Cardiac muscle cell (in vitro differentiated cells and primary cell): ENCODE measurements around the gene SPIB. TPM values are rescaled to one million over a fixed set of nuclear protein-coding genes. Genes with fewer than 3 reads are reported as not detected.

Experiments used
- DNase-seq, 2 donors: peaks; one replicate each; pipeline versions ENCODE4 v3.0.0 to v3.0.0-alpha.2; 2010 to 2017; ENCODE audit warnings: low read depth in 1 of 2, low spot score in 1 of 2
- H3K27ac ChIP-seq: fragments of 200-600 bp; sonication (generic); 2 replicates; pipeline ENCODE4 v1.5.1; 2016
- H3K27me3 ChIP-seq: fragments of 200-600 bp; sonication (generic); 2 replicates; pipeline ENCODE4 v1.6.0; 2016; ENCODE audit warnings: control low read depth
- H3K36me3 ChIP-seq: fragments of 200-600 bp; sonication (generic); 2 replicates; pipeline ENCODE4 v1.5.1; 2016; ENCODE audit warnings: control low read depth
- H3K4me1 ChIP-seq: fragments of 200-600 bp; sonication (generic); 2 replicates; pipeline ENCODE4 v1.8.1; 2017; ENCODE audit warnings: low read depth, mild to moderate bottlenecking, mixed run types
- H3K4me3 ChIP-seq: fragments of 200-600 bp; sonication (generic); 2 replicates; pipeline ENCODE4 v1.5.1; 2016; ENCODE audit warnings: mild to moderate bottlenecking
- H3K9me3 ChIP-seq: fragments of 200-600 bp; sonication (generic); 2 replicates; pipeline ENCODE4 v1.5.1; 2017; ENCODE audit warnings: low read depth, mild to moderate bottlenecking, control low read depth
- polyA plus RNA-seq: library from polyadenylated mRNA; unstranded; fragments of >200 nt; fragmentation: Nextera tagmentation; extraction: Ambion mirVana; gene quantifications from 2 replicates; pipeline ENCODE4 v1.2.1, GENCODE V29; 2016
- total RNA-seq: library from RNA; depleted of rRNA; stranded (reverse); fragments of >200 nt; gene quantifications from 2 replicates; pipeline ENCODE4 v1.2.3, GENCODE V29; 2016
- TF ChIP-seq, protein P1 (sequence below): IDR thresholded peaks from 2 replicates; pipeline ENCODE4 v1.5.1; 2012; ENCODE audit warnings: low read depth, mild to moderate bottlenecking, low read length

Gene SPIB
- total and polyA plus RNA-seq, 2 experiments from 2014 or later: 0.15 to 1.5 TPM

GRCh38 chr19:50394017-50394416 lies 24.7 kb upstream of the SPIB start:
- Histone ChIP-seq H3K4me1 (no peaks in the 10 kb centered on the region), H3K27me3 (no peaks in the 10 kb centered on the region), H3K4me3 (no peak overlapping the region), H3K36me3 (no peaks in the 10 kb centered on the region), H3K27ac (no peak overlapping the region), H3K9me3 (no peaks in the 10 kb centered on the region)
- TF ChIP-seq, protein P1, sequence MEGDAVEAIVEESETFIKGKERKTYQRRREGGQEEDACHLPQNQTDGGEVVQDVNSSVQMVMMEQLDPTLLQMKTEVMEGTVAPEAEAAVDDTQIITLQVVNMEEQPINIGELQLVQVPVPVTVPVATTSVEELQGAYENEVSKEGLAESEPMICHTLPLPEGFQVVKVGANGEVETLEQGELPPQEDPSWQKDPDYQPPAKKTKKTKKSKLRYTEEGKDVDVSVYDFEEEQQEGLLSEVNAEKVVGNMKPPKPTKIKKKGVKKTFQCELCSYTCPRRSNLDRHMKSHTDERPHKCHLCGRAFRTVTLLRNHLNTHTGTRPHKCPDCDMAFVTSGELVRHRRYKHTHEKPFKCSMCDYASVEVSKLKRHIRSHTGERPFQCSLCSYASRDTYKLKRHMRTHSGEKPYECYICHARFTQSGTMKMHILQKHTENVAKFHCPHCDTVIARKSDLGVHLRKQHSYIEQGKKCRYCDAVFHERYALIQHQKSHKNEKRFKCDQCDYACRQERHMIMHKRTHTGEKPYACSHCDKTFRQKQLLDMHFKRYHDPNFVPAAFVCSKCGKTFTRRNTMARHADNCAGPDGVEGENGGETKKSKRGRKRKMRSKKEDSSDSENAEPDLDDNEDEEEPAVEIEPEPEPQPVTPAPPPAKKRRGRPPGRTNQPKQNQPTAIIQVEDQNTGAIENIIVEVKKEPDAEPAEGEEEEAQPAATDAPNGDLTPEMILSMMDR: no peak
- no peak for DNase-seq

- H3K27me3 ChIP-seq: no peaks in the 10 kb centered on the region
- no peaks in the 10 kb centered on the region for H3K4me1 ChIP-seq
- no peaks in the 10 kb centered on the region for H3K36me3 ChIP-seq
- H3K9me3 ChIP-seq: no peaks in the 10 kb centered on the region
- DNase-seq: no peak
- H3K4me3 ChIP-seq: no peak overlapping the region
- TF ChIP-seq, protein P1: no peak
- H3K27ac ChIP-seq: no peak overlapping the region
Measured at GRCh38 chr19:50398675-50399367, 19.9 kb upstream of the SPIB start.

DNA sequence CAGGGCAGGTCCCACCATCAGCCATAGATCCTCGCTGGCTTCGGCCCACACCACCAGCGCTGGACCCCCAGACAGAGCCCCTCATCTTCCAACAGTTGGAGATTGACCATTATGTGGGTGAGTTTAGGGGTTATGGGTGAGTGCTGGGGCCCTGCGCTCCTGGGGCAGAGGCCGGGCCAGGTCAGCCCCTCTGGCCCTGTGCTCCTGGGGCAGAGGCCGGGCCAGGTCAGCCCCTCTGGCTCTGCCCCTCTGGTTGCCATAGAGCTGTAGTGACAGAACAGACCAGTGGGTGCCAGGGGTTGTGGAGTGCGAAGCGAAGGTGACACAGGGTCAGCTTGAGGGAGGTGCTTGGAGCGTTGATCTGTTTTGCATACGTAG lies 19.4 kb upstream of the SPIB start:
- Histone ChIP-seq H3K36me3 (no peaks in the 10 kb centered on the region), H3K27ac (no peak overlapping the region), H3K27me3 (no peaks in the 10 kb centered on the region), H3K4me3 (no peak overlapping the region), H3K4me1 (no peaks in the 10 kb centered on the region), H3K9me3 (no peaks in the 10 kb centered on the region)
- DNase-seq: no peak
- TF ChIP-seq, protein P1: no peak

DNA sequence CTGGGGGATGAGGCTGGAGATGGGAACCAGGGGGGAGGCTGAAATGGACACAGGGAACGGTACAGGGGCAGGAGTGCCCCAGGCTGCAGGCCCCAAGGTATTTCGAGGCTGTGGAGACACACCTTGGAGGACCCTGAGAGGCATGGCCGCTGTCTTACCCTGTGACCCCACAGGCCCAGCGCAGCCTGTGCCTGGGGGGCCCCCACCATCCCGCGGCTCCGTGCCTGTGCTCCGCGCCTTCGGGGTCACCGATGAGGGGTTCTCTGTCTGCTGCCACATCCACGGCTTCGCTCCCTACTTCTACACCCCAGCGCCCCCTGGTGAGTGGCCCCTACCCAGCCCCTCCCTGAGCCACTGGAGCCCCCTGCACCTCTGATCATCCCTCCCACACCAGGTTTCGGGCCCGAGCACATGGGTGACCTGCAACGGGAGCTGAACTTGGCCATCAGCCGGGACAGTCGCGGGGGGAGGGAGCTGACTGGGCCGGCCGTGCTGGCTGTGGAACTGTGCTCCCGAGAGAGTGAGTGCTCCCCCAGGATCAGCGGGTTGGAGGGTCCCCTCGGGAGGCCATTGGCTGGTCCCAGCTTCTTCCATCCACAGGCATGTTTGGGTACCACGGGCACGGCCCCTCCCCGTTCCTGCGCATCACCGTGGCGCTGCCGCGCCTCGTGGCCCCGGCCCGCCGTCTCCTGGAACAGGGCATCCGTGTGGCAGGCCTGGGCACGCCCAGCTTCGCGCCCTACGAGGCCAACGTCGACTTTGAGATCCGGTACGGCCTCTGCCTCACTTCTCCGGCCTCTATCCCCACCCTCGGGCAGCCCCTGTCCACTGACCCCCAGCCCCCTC lies 16.9 kb upstream of the SPIB start:
- H3K27me3 ChIP-seq: no peaks in the 10 kb centered on the region
- no peaks in the 10 kb centered on the region for H3K4me1 ChIP-seq
- H3K27ac ChIP-seq: no peak overlapping the region
- no peaks in the 10 kb centered on the region for H3K36me3 ChIP-seq
- no peak for DNase-seq
- TF ChIP-seq, protein P1: no peak
- no peaks in the 10 kb centered on the region for H3K9me3 ChIP-seq
- H3K4me3 ChIP-seq: no peak overlapping the region

DNA sequence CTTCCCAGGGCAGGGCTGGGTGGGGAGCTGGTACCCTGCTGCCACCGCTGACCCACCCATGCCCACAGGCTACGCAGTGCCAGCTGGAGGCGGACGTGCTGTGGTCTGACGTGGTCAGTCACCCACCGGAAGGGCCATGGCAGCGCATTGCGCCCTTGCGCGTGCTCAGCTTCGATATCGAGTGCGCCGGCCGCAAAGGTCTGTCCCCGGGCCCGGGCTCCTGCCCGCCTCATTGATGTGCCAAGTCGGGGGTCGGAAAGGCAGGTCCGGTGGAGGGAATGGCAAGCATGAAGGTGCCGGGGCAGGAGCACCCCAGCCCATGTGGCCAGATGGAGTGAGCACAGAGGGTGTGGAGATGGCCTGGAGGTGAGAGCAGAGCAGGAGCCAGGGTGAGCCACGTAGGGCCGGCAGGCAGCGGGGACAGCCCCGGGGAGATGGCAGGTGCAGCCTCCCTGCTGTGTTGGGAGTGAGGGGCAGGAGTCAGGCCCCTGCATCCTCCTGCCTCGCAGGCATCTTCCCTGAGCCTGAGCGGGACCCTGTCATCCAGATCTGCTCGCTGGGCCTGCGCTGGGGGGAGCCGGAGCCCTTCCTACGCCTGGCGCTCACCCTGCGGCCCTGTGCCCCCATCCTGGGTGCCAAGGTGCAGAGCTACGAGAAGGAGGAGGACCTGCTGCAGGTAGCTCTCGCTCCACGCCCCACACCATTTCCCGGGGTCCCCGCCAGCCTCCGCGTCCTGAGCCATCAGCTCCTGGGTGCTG lies 16.0 kb upstream of the SPIB start:
- Histone ChIP-seq H3K4me1 (no peaks in the 10 kb centered on the region), H3K27ac (no peak overlapping the region), H3K36me3 (no peaks in the 10 kb centered on the region), H3K4me3 (no peak overlapping the region), H3K9me3 (no peaks in the 10 kb centered on the region), H3K27me3 (no peaks in the 10 kb centered on the region)
- TF ChIP-seq, protein P1: no peak
- DNase-seq: no peak
